Stimulated activated CD4-positive, alpha-beta T cell treated with anti-CD3 and anti-CD28 coated beads, Interleukin-2, amount 100 ng/mL, for 4 hours (primary cell): ENCODE data around the gene ZNF740.

ENCODE experiments used
- DNase-seq: peaks from one replicate; pipeline ENCODE4 v3.0.0-alpha.2; 2020; ENCODE audit warnings: low read depth

The ZNF740 gene

DNA sequence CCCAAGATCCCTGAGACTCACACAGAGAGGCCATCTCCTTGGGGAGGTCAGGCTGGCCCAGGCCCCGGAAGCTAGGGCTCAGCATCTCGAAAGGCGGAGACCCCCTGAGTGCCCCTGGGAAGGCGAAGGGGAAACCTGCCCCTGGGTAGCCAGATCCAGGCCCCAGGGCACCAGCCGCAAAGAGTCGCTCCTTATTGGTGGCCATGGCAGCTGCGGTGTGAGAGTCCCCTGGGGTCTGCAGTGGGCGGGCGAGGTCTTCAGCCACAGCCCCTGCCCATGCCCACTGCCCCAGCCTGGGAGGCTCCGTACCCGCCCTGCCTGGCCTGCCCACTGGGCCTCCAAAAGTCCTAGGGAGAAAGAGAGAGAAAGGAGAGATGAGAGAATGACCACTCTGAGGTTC lies 46.8 kb downstream of the ZNF740 start:
- no peak for DNase-seq

DNA sequence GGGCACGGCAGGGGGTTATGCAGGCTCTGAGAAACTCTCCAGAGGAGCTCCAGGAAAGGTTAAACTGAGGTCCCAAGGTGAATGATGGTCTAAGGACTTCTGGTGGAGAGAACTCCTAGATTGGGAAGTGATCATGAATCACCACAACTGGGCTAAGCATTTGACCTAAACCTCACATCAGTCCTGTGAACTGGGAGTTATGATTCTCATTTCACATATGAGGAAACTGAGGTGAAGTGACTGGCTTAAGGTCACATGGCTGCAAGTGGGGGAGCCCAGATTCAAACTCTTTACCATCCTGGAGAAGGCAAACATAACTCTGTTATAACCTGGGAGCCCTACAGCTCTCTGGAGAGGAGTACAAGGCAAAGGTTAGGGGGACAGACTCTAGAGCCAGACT lies 47.3 kb downstream of the ZNF740 start:
- DNase-seq, result no peak

- DNase-seq, result no peak
Measured at GRCh38 chr12:53229454-53229853, 48.9 kb downstream of the ZNF740 start.

DNA sequence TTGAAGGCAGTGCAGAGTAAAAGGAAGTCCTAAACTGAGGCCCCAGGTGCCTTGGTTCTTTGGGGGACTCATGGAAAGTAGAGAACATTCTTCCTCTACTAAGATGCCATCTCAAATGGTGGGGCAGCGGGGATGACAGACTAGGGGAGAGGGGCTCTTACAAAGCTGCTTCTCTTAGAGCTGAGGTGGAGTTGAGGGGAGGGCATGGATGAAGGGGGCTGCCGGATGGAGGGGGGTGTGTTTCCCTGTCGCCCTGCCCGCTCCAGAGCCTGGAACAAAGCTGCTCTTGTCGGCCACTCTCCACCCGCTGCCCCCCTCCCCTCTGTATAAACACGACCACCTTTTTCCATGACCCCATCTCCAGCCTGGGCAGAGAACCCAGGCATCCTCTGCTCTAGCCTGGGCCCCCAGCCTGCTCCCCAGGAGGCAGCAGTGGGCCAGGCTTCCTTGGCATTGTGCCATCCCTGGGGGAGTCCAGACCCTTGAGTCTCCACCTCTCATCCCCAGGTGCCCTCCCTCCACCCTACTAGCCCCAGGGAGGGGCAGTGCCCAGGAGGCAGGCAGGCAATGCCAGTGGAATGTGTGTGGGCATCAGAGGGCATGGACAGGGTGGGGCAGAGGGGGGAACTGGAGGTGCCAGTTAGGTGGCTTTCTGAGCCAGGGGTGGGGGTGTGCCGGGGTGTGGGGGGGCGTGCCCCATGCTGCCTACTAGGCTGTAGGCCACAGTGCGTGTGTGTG lies 49.8 kb downstream of the ZNF740 start:
- no peak for DNase-seq

GRCh38 chr12:53231671-53231920 lies 51.1 kb downstream of the ZNF740 start:
- no peak for DNase-seq

DNA sequence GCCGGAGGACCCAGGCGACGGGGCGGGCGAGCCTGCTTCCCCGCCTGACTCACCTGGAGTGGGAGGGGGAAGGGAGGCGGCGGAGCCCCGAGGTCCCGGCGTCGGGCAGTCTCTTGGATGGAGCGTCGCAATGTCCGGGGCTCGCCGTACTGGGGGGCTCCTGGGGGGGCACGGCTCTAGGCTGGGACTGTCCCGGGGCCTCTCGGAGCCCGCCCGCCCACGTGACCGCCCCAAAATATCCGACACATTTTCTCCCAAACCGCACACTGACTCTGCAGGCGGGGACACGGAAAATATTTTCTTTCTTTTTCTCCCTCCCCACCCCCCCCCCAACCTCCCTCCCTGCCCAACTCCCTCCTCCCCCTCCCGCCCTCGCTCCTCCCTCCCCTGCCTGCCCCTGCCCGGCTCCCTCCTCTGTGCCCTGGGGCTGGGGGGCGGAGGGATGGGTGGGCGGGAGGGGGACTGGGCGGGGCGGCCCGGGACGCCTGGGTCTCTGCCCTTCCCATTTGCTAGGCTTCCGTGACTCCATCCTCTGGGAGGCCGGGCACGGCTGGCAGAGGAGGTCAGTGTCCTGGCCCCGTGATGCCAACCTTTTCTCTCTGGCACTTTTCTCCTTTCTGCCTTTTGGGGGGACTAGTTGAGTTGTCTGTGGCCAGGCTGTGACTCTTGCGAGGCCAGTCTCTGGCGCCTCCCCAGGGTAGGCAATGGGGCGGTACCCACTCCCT lies 51.6 kb downstream of the ZNF740 start, which contains the start of gene RARG:
RARG (minus strand) TSS at position 289 of the 725 bp plus-strand sequence. CDS start 4,664 bp downstream, outside the sequence.
- DNase-seq, result peak; percentile 75

- DNase-seq, result no peak
Measured at GRCh38 chr12:53232646-53233461, 52.3 kb downstream of the ZNF740 start.

GRCh38 chr12:53233671-53234121 lies 53.2 kb downstream of the ZNF740 start:
- no peak for DNase-seq

GRCh38 chr12:53234271-53234914 lies 53.9 kb downstream of the ZNF740 start:
- no peak for DNase-seq

DNA sequence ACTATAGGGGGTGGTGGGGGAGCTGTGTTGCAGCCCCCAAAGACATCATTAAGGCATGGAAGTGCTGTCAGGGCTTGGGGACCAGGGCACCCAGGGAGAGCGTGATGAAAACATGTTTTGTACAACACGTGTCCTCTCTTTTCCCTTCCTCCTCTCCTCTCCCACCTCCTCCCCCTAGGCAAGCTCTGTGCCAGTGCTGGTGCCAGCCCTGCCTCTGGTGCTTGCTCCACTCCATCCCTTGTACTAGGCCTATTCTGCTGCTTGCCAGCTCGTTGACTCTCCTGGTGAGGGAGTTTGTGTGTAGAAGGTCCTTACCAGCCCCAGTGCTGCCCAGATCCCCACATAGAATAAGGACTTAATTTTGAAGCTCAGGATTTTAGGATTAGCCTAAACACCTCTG lies 54.6 kb downstream of the ZNF740 start:
- no peak for DNase-seq

- no peak for DNase-seq
Measured at GRCh38 chr12:53235742-53236442, 55.4 kb downstream of the ZNF740 start.

GRCh38 chr12:53236443-53237111 lies 56.1 kb downstream of the ZNF740 start:
- DNase-seq, result no peak

GRCh38 chr12:53239643-53240258 lies 59.2 kb downstream of the ZNF740 start:
- no peak for DNase-seq

DNA sequence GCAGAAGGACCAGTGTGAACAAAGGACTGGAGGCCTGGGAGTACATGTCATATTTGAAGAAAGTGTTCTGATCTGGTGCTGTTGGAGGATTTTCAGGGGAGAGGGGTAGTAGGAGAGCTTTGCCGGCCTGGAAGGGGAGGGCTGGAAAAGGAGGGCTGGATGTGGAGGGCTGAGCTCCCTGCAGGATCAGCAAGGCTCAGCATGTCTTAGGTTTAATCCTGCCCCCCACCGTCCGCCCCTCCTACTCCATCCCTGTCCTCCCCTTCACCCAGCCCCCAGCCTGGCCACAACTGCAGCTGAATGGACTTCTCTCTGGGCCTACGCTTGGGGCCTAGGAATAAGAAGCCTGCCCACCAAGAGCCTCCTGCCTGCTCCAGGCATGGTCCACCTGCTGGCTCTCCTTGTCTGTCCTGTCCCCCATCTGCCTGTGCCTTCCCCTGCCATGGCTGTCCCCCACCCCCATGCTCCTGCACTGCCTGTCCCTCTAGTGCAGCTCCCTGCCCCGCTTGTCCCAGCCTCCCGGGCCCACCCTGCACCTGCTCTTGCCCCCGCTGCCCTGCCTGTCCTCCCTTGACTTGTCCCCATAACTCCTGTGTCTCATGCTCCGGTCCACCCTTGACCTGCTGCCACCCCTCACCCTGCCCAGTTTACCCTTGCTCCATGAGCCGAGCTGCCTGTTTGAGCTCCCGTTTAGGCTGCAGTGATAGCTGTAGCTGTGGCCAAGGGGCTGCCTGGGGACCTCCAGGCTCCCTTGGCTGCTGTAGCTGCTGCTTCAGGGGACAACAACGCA lies 61.3 kb downstream of the ZNF740 start:
- no peak for DNase-seq

DNA sequence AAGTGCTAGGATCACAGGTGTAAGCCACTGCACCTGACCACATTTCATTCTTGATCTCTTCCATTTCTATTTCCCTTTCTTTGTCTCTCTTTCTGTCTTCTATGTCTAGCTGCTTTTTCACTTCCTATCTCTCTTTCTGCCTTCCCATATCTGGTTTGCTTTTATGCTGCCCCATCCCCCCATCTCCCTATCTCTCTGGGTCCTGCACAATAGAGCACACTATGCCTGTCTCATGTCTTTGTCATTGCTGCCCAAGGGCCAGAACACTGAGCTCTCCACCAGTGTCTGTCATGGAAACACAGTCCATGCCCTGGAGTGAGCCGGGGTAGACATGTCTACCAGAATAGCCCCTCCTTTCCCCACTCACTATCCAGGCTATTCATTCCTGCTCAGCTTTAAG lies 63.8 kb downstream of the ZNF740 start:
- no peak for DNase-seq
